B cell (primary cell): ENCODE data around the gene ECI1. TPM values are rescaled to one million over a fixed set of nuclear protein-coding genes. Genes with fewer than 3 reads are reported as not detected.

Experiments
- ATAC-seq: fragments of 200-7000 bp; cut with Tn5 transposase; one replicate; pipeline ENCODE4 v1.10.0; 2021; ENCODE audit warnings: low read depth, mild to moderate bottlenecking, moderate number of reproducible peaks, moderate library complexity
- CTCF ChIA-PET: fragments of 350-600 bp; sonication (Branson Sonifier 250); formaldehyde crosslinking; loops from one replicate; lab custom pipeline; 2021; ENCODE audit warnings: antibody characterized with exemption, inconsistent platforms; lab: Charles Lee
- POLR2A ChIA-PET: fragments of 350-600 bp; sonication (Branson Sonifier 250); formaldehyde crosslinking; loops from one replicate; lab custom pipeline; 2021; ENCODE audit warnings: antibody characterized with exemption; lab: Charles Lee
- DNase-seq: peaks from one replicate; pipeline ENCODE4 v3.0.0; 2013
- H2AFZ ChIP-seq: 2 replicates; pipeline ENCODE4 v1.6.1; 2012; ENCODE audit warnings: mild to moderate bottlenecking, low read depth, low read length; ENCODE audit not compliant: insufficient read depth, poor library complexity, severe bottlenecking
- H3K27ac ChIP-seq, 2 donors: 1 replicate in 1 of 2; 2 replicates in 1 of 2; pipeline ENCODE4 v1.5.1; 2012 to 2013; ENCODE audit warnings: low read length in 2 of 2, mild to moderate bottlenecking in 2 of 2, moderate library complexity in 1 of 2
- H3K27me3 ChIP-seq, 4 experiments: fragments of 200-600 bp in 1 of 4; sonication (generic) in 1 of 4; replicated peaks in 1 of 4; 1 replicate in 2 of 4; 2 replicates in 2 of 4; pipeline versions ENCODE4 v1.6.1 to v1.7.0; 2013 to 2016; ENCODE audit warnings: low read length in 3 of 4, mild to moderate bottlenecking in 2 of 4, mixed read lengths in 1 of 4, moderate library complexity in 1 of 4; ENCODE audit not compliant: insufficient read depth in 4 of 4, control insufficient read depth in 3 of 4; ENCODE audit errors: control extremely low read depth in 1 of 4
- H3K36me3 ChIP-seq, 2 experiments: replicated peaks in 1 of 2; 1 replicate in 1 of 2; 2 replicates in 1 of 2; pipeline versions ENCODE4 v1.6.1 to v1.7.1; 2013; ENCODE audit warnings: low read length in 1 of 2; ENCODE audit not compliant: insufficient read depth in 2 of 2, control insufficient read depth in 1 of 2; ENCODE audit errors: control extremely low read depth in 1 of 2, extremely low read depth in 1 of 2
- H3K4me1 ChIP-seq, 2 donors: fragments of 200-600 bp in 1 of 2; sonication (generic) in 1 of 2; 1 replicate in 1 of 2; 2 replicates in 1 of 2; pipeline versions ENCODE4 v1.5.1 to v1.6.1; 2013 to 2017; ENCODE audit warnings: low read length in 2 of 2; ENCODE audit not compliant: control insufficient read depth in 2 of 2, insufficient read depth in 2 of 2
- H3K4me2 ChIP-seq: replicated peaks from 2 replicates; pipeline ENCODE3; 2012; ENCODE audit warnings: mild to moderate bottlenecking, low read depth, low read length; ENCODE audit not compliant: poor library complexity, severe bottlenecking
- H3K4me3 ChIP-seq, 5 experiments: fragments of 200-600 bp in 1 of 5; sonication (generic) in 1 of 5; 1 replicate in 3 of 5; 2 replicates in 2 of 5; pipeline versions ENCODE4 v1.5.1 to v1.7.0; 2011 to 2016; ENCODE audit warnings: low read length in 4 of 5, mild to moderate bottlenecking in 4 of 5, low read depth in 2 of 5, control low read depth in 1 of 5, moderate library complexity in 1 of 5; ENCODE audit not compliant: insufficient read depth in 1 of 5; ENCODE audit errors: control extremely low read depth in 1 of 5, extremely low read depth in 1 of 5
- H3K79me2 ChIP-seq: fragments of 200-600 bp; sonication (generic); one replicate; pipeline ENCODE4 v1.6.0; 2016; ENCODE audit warnings: low read length; ENCODE audit not compliant: control insufficient read depth, insufficient read depth
- H3K9ac ChIP-seq: fragments of 200-600 bp; sonication (generic); 2 replicates; pipeline ENCODE4 v1.6.1; 2017; ENCODE audit warnings: mild to moderate bottlenecking, low read length, moderate library complexity
- H3K9me3 ChIP-seq, 3 donors: one replicate each; pipeline versions ENCODE4 v1.6.1 to v1.7.1; 2013; ENCODE audit warnings: low read length in 2 of 3; ENCODE audit not compliant: control insufficient read depth in 2 of 3, insufficient read depth in 1 of 3; ENCODE audit errors: control extremely low read depth in 1 of 3
- H4K20me1 ChIP-seq: 2 replicates; pipeline ENCODE4 v1.6.0; 2012; ENCODE audit warnings: mild to moderate bottlenecking, low read length; ENCODE audit not compliant: insufficient read depth, control insufficient read depth, poor library complexity, severe bottlenecking
- H3K27ac Mint-ChIP-seq: one replicate; pipeline ENCODE4 v1.8.0; 2021; ENCODE audit warnings: mixed read lengths
- H3K27me3 Mint-ChIP-seq: one replicate; pipeline ENCODE4 v1.8.0; 2021; ENCODE audit warnings: mixed read lengths
- H3K4me1 Mint-ChIP-seq: one replicate; pipeline ENCODE4 v1.8.0; 2021; ENCODE audit warnings: mixed read lengths
- H3K4me3 Mint-ChIP-seq: one replicate; pipeline ENCODE4 v1.8.0; 2021; ENCODE audit warnings: mixed read lengths
- H3K9me3 Mint-ChIP-seq: one replicate; pipeline ENCODE4 v1.8.0; 2022; ENCODE audit warnings: mixed read lengths; ENCODE audit not compliant: insufficient read depth
- CTCF ChIP-seq: fragments of 200-600 bp; IDR thresholded peaks from one replicate; pipeline ENCODE4 v1.8.0; 2022; ENCODE audit warnings: antibody characterized with exemption, mild to moderate bottlenecking
- EZH2 ChIP-seq: IDR thresholded peaks from 2 replicates; pipeline ENCODE4 v1.6.1; 2012; ENCODE audit warnings: borderline replicate concordance, low read depth, mild to moderate bottlenecking, moderate library complexity, low read length; ENCODE audit not compliant: insufficient read depth, poor library complexity, severe bottlenecking
- WGBS: methylation state at CpG from one replicate; pipeline ENCODE4 v1.1.5; 2013; ENCODE audit warnings: missing lambda C conversion rate; ENCODE audit not compliant: insufficient coverage; 5-methylcytosine and 5-hydroxymethylcytosine counted together
- intact Hi-C: fragments of 100-400 bp; cut with micrococcal nuclease; formaldehyde crosslinking; loops from one replicate; pipeline ENCODE4 v1.10.0; 2022
- polyA plus RNA-seq: library from polyadenylated mRNA; depleted of rRNA; stranded (reverse); fragments of >200 nt; gene quantifications from 2 replicates; pipeline ENCODE4 v1.2.3, GENCODE V29; 2012
- total RNA-seq, 2 donors: library from RNA; stranded (reverse); fragments of 120-200 nt in 1 of 2; gene quantifications; 1 replicate in 1 of 2; 2 replicates in 1 of 2; pipeline versions ENCODE4 v1.2.3 to v1.2.4, GENCODE V29; 2013 to 2022

ECI1 gene
- total and polyA plus RNA-seq, 2 donors (not counting 1 experiment from before 2014, with no cell fraction given): 34.3 to 38.4 TPM

GRCh38 chr16:2199095-2199494, 52.3 kb downstream of the ECI1 start:
- Histone ChIP-seq H3K4me3 (no peak overlapping the region), H3K79me2 (no peaks in the 10 kb centered on the region), H3K9me3 (peaks cover 0 to 6% (median 0%) of the 10 kb centered on the region in 3 donors), H3K27ac (no peak overlapping the region), H3K4me2 (no peak overlapping the region), H4K20me1 (no peaks in the 10 kb centered on the region), H3K4me1 (peaks cover 12 to 22% of the 10 kb centered on the region in 2 donors), H2AFZ (no peak overlapping the region), H3K9ac (no peak overlapping the region), H3K36me3 (no peaks in the 10 kb centered on the region), H3K27me3 (peaks cover 0 to 42% (median 19%) of the 10 kb centered on the region in 4 experiments)
- CTCF ChIA-PET: no interaction called here
- H3K4me3 Mint-ChIP-seq: no peak overlapping the region
- peaks cover 10% of the 10 kb centered on the region for H3K4me1 Mint-ChIP-seq
- DNase-seq: no peak
- peaks cover 27% of the 10 kb centered on the region for H3K27me3 Mint-ChIP-seq
- no peak overlapping the region for H3K27ac Mint-ChIP-seq
- WGBS: 90% methylated on average over 5 of the region's 5 CpGs
- ATAC-seq: no peak
- H3K9me3 Mint-ChIP-seq: no peaks in the 10 kb centered on the region
- intact Hi-C loops: loop anchor here (10.0 kb wide), 2 partner anchors 146 to 406 kb away; partner anchors contain the start of gene ABCA3
- POLR2A ChIA-PET: no interaction called here
- TF ChIP-seq CTCF: no peak
- TF ChIP-seq EZH2: no peak

GRCh38 chr16:2198283-2198682, 53.1 kb downstream of the ECI1 start:
- H3K4me1 Mint-ChIP-seq: peaks cover 10% of the 10 kb centered on the region
- ATAC-seq: no peak

More at GRCh38 chr16:2198283-2198682, 53.1 kb downstream of the ECI1 start:
- H4K20me1 ChIP-seq: no peaks in the 10 kb centered on the region
- Mint-ChIP-seq H3K9me3 (no peaks in the 10 kb centered on the region), H3K4me3 (peak overlapping the region; percentile 40), H3K27ac (no peak overlapping the region), H3K27me3 (peaks cover 27% of the 10 kb centered on the region)
- peaks cover 12 to 22% of the 10 kb centered on the region in 2 donors for H3K4me1 ChIP-seq
- H3K9ac ChIP-seq: no peak overlapping the region
- H3K4me3 ChIP-seq: no peak overlapping the region
- no peaks in the 10 kb centered on the region for H3K36me3 ChIP-seq
- intact Hi-C loops: loop anchor here (10.0 kb wide), 2 partner anchors 147 to 407 kb away; partner anchors contain the start of gene ABCA3
- no peak for DNase-seq
- WGBS: no CpG with 5 or more reads among the region's 4 CpGs
- H3K9me3 ChIP-seq: peaks cover 0 to 6% (median 0%) of the 10 kb centered on the region in 3 donors
- H3K27ac ChIP-seq: no peak overlapping the region
- TF ChIP-seq EZH2 (no peak), CTCF (no peak)
- ChIA-PET POLR2A (no interaction called here), CTCF (no interaction called here)
- no peak overlapping the region for H3K4me2 ChIP-seq
- H2AFZ ChIP-seq: no peak overlapping the region
- H3K27me3 ChIP-seq: peaks cover 0 to 49% (median 20%) of the 10 kb centered on the region in 4 experiments
- H3K79me2 ChIP-seq: no peaks in the 10 kb centered on the region
